ENCODE measurements around the gene BUD31.
A peak's percentile ranks its signal among the peaks of the same experiment; 100 is the strongest.

BUD31 gene

GRCh38 chr7:99408379-99409191 lies at the start of gene BUD31, which contains the start of gene PDAP1:
BUD31 (plus strand) TSS chr7:99408969; CDS start chr7:99411093, 2,124 bp downstream.
PDAP1 (minus strand) TSS chr7:99408597; CDS start chr7:99408548, 49 bp downstream.
- no peak for TF ChIP-seq CTCF (IDR thresholded peaks at IDR 0.05; ENCODE audit: insufficient read depth, low read depth, low read length, missing control alignments)
- DNase-seq (ENCODE audit: low read depth): peak; percentile 94
- H3K4me3 ChIP-seq (ENCODE audit: low read length): peak within 1 kb of the TSS; percentile 89

GRCh38 chr7:99359465-99360154 lies 49.2 kb upstream of the BUD31 start:
- TF ChIP-seq CTCF (IDR thresholded peaks at IDR 0.05; ENCODE audit: insufficient read depth, low read depth, low read length, missing control alignments): no peak
- no peak for DNase-seq (ENCODE audit: low read depth)
- H3K4me3 ChIP-seq (ENCODE audit: low read length): no peak overlapping the region

DNA sequence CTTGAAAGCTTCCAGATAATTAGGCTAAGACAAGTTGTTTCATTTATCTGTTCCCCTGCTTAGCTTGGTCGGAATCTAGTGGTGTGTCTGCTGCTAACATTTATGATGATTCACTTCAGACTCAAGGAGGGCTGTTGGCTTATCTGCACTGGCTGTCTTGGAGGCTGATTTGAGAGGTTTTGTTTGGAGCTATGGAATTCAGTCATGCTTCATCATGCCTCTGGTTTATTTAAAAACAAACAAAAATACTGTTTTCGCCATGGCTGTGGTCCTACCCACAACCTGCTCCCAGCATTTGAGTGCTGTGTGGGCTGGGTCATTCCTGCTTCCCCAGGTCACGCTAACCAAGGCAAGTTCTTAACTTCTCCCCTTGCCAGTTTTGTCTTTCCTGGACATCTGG lies 46.0 kb upstream of the BUD31 start:
- DNase-seq (ENCODE audit: low read depth): no peak
- TF ChIP-seq CTCF (IDR thresholded peaks at IDR 0.05; ENCODE audit: insufficient read depth, low read depth, low read length, missing control alignments): no peak
- no peak overlapping the region for H3K4me3 ChIP-seq (ENCODE audit: low read length)

- DNase-seq (ENCODE audit: low read depth): no peak
- no peak overlapping the region for H3K4me3 ChIP-seq (ENCODE audit: low read length)
- TF ChIP-seq CTCF (IDR thresholded peaks at IDR 0.05; ENCODE audit: insufficient read depth, low read depth, low read length, missing control alignments): no peak
These were observed 45.5 kb upstream of the BUD31 start for GRCh38 chr7:99363286-99363685.

DNA sequence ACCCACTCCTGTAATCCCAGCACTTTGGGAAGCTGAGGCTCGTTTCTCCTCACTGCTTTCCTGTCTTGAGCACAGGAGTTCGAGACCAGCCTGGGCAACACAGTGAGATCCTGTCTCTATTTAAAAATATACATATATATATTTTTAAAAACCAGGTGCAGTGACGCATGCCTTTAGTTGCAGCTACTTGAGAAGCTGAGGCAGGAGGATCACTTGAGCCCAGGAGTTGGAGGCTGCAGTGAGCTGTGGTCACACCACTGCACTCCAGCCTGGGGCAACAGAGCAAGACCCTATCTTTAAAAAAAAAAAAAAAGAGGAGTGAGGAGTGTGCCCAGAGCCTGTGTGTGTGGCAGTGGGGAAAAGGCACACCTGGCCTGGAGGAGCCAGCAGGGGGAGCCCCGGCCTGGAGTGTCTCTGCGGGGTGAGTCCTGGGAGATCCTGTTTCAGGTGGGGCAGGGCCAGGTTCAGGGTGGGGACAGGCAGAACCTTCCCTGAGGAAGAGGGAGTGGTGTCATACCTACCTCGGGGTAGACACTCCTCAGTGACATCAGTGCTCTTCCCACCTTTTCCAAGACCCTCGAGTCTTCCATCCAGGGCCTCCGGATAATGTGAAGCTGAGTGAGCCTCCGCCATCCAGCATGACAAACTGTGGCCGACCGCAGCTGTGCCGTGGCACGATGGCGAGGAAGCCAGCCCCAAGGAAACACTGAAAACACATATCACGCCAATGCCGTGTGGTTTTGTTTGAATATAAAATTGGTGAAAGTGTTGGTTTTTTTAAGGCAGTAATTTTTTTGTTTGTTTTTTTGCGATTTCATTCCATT lies 43.2 kb upstream of the BUD31 start:
- no peak overlapping the region for H3K4me3 ChIP-seq (ENCODE audit: low read length)
- TF ChIP-seq CTCF (IDR thresholded peaks at IDR 0.05; ENCODE audit: insufficient read depth, low read depth, low read length, missing control alignments): peak; percentile 83
- DNase-seq (ENCODE audit: low read depth): peak; percentile 76

GRCh38 chr7:99366646-99367045 lies 42.1 kb upstream of the BUD31 start:
- no peak for DNase-seq (ENCODE audit: low read depth)
- TF ChIP-seq CTCF (IDR thresholded peaks at IDR 0.05; ENCODE audit: insufficient read depth, low read depth, low read length, missing control alignments): no peak
- no peak overlapping the region for H3K4me3 ChIP-seq (ENCODE audit: low read length)
